K562 (cell line): ENCODE measurements around the gene GAB2. TPM values are rescaled to one million over a fixed set of nuclear protein-coding genes. Genes with fewer than 3 reads are reported as not detected.

ENCODE experiments used
- ATAC-seq: fragments of 200-7000 bp; cut with Tn5 transposase; 3 replicates; pipeline ENCODE4 v1.9.1; 2020; ENCODE audit warnings: moderate library complexity
- BruUV-seq: library from RNA; stranded (reverse); fragments of 400-500 nt; replicated peaks from 2 replicates; lab custom pipeline; 2021; lab: Mats Ljungman, UMichigan
- CTCF ChIA-PET: fragments of 300-600 bp; formaldehyde crosslinking; extraction: SDS; loops from one replicate; lab custom pipeline; 2021; ENCODE audit warnings: low intra/inter-chr PET ratio; lab: Yijun Ruan, JAX
- POLR2A ChIA-PET: fragments of 300-600, 350-650 bp; sonication (Branson Sonifier 250); formaldehyde crosslinking; extraction: SDS; loops from one replicate; lab custom pipeline; 2021; ENCODE audit warnings: antibody characterized with exemption, inconsistent platforms; lab: Yijun Ruan, JAX
- DNase-seq, 4 experiments: peaks; one replicate each; pipeline versions ENCODE4 v3.0.0 to v3.0.0-alpha.2; 2011 to 2018; ENCODE audit warnings: low spot score in 3 of 4, mixed read lengths in 3 of 4; ENCODE audit errors: extremely low read depth in 1 of 4
- FAIRE-seq: peaks from 2 replicates; lab custom pipeline; 2011; peaks lifted over from hg19 to GRCh38; lab: Jason Lieb, UNC
- H2AFZ ChIP-seq: 2 replicates; pipeline ENCODE4 v1.6.0; 2011; ENCODE audit warnings: low read depth, low read length, control low read depth, inconsistent platforms
- H3K27ac ChIP-seq: fragments of 200-600 bp; 3 replicates; pipeline ENCODE4 v1.8.0; 2011; ENCODE audit warnings: low read depth, mild to moderate bottlenecking, control low read depth, inconsistent platforms, low read length, moderate library complexity, mixed read lengths; ENCODE audit errors: extremely low read depth
- H3K27me3 ChIP-seq, 2 experiments: fragments of 300-600 bp in 1 of 2; 2 replicates in 1 of 2; 3 replicates in 1 of 2; pipeline versions ENCODE4 v1.6.0 to v1.8.0; 2011; ENCODE audit warnings: inconsistent platforms in 2 of 2, low read length in 2 of 2, mild to moderate bottlenecking in 1 of 2, mixed read lengths in 1 of 2, moderate library complexity in 1 of 2; ENCODE audit not compliant: control insufficient read depth in 2 of 2, insufficient read depth in 2 of 2
- H3K36me3 ChIP-seq: fragments of 300-600 bp; 3 replicates; pipeline ENCODE4 v1.8.0; 2011; ENCODE audit warnings: mild to moderate bottlenecking, low read length, inconsistent platforms; ENCODE audit not compliant: control insufficient read depth, insufficient read depth
- H3K4me1 ChIP-seq, 2 experiments: fragments of 200-600 bp in 1 of 2; replicated peaks in 1 of 2; 2 replicates in 1 of 2; 3 replicates in 1 of 2; pipeline versions ENCODE4 v1.5.1 to v1.8.0; 2011; ENCODE audit warnings: inconsistent platforms in 2 of 2, low read length in 2 of 2, mild to moderate bottlenecking in 1 of 2, mixed read lengths in 1 of 2, moderate library complexity in 1 of 2; ENCODE audit not compliant: control insufficient read depth in 2 of 2, insufficient read depth in 2 of 2
- H3K4me2 ChIP-seq: 2 replicates; pipeline ENCODE4 v1.6.1; 2011; ENCODE audit warnings: low read length, control low read depth, inconsistent platforms, mixed read lengths; ENCODE audit not compliant: insufficient read depth
- H3K4me3 ChIP-seq: fragments of 200-600 bp; sonication (generic), shearing (Covaris generic); 2 replicates; pipeline ENCODE4 v1.5.1; 2016; ENCODE audit warnings: control low read depth, inconsistent platforms
- H3K79me2 ChIP-seq: fragments of 200-600 bp; 3 replicates; pipeline ENCODE4 v1.8.0; 2011; ENCODE audit warnings: low read length, inconsistent platforms; ENCODE audit not compliant: control insufficient read depth, insufficient read depth
- H3K9ac ChIP-seq, 2 experiments: 2 replicates each; pipeline versions ENCODE4 v1.6.0 to v1.6.1; 2011; ENCODE audit warnings: low read depth in 2 of 2, low read length in 2 of 2, control low read depth in 1 of 2, inconsistent platforms in 1 of 2, mild to moderate bottlenecking in 1 of 2, mixed read lengths in 1 of 2; ENCODE audit not compliant: insufficient read depth in 1 of 2
- H3K9me1 ChIP-seq: one replicate; pipeline ENCODE4 v1.6.0; 2011; ENCODE audit warnings: inconsistent platforms, mild to moderate bottlenecking, low read length, moderate library complexity; ENCODE audit not compliant: control insufficient read depth, insufficient read depth
- H3K9me3 ChIP-seq: replicated peaks from 2 replicates; pipeline ENCODE4 v1.5.1; 2011; ENCODE audit warnings: low read depth, low read length, inconsistent platforms; ENCODE audit not compliant: control insufficient read depth, insufficient read depth
- H4K20me1 ChIP-seq: replicated peaks from 2 replicates; pipeline ENCODE4 v1.6.1; 2011; ENCODE audit warnings: low read length, inconsistent platforms, mixed read lengths; ENCODE audit not compliant: control insufficient read depth, insufficient read depth
- CEBPB ChIP-seq: fragments of 450-650 bp; IDR thresholded peaks from 2 replicates; pipeline ENCODE4 v1.6.1; 2016; ENCODE audit warnings: missing genetic modification characterization, missing compliant biosample characterization
- EP300 ChIP-seq: IDR thresholded peaks from 2 replicates; pipeline ENCODE4 v1.6.1; 2012; ENCODE audit warnings: low read length, improper control_type of control experiment
- HMG20B ChIP-seq: fragments of 250-450 bp; sonication (Bioruptor Pico); IDR thresholded peaks from 2 replicates; pipeline ENCODE4 v1.5.0; 2021; ENCODE audit warnings: mild to moderate bottlenecking
- HMGN3 ChIP-seq: IDR thresholded peaks from 2 replicates; pipeline ENCODE4 v1.6.1; 2011; ENCODE audit warnings: borderline replicate concordance, low read depth, mild to moderate bottlenecking, mixed read lengths, low read length; ENCODE audit not compliant: insufficient read length; ENCODE audit errors: extremely low read depth
- L3MBTL2 ChIP-seq: fragments of 450-650 bp; IDR thresholded peaks from 2 replicates; pipeline ENCODE4 v1.6.1; 2016; ENCODE audit warnings: mild to moderate bottlenecking, moderate library complexity
- MAZ ChIP-seq, 2 experiments: fragments of 450-650 bp in 1 of 2; sonication (generic) in 1 of 2; formaldehyde crosslinking; IDR thresholded peaks in 1 of 2; conservative IDR thresholded peaks in 1 of 2; 2 replicates each; pipeline versions ENCODE4 v1.4.0 to v1.5.0; 2020; ENCODE audit warnings: mild to moderate bottlenecking in 1 of 2, missing genetic modification reagents in 1 of 2
- MEF2A ChIP-seq: IDR thresholded peaks from 2 replicates; pipeline ENCODE4 v1.6.1; 2011; ENCODE audit warnings: low read depth, mild to moderate bottlenecking, low read length, moderate library complexity; ENCODE audit not compliant: control insufficient read depth
- SIRT6 ChIP-seq: IDR thresholded peaks from one replicate; pipeline ENCODE4 v1.6.1; 2012; ENCODE audit warnings: low read depth, mild to moderate bottlenecking, control low read depth, inconsistent platforms, low read length, moderate library complexity
- SP1 ChIP-seq: sonication (generic); formaldehyde crosslinking; IDR thresholded peaks from 2 replicates; pipeline ENCODE4 v1.8.1; 2022; ENCODE audit warnings: mild to moderate bottlenecking, missing genetic modification reagents
- ZNF77 ChIP-seq: fragments of 250-450 bp; sonication (Bioruptor Pico); IDR thresholded peaks from 2 replicates; pipeline ENCODE4 v1.5.0; 2020
- WGBS: fragments of 100-300 bp; shearing (Covaris generic); methylation state at CpG from one replicate; pipeline ENCODE4 v1.1.6; 2016; ENCODE audit warnings: low coverage, mixed read lengths; ENCODE audit not compliant: insufficient coverage; ENCODE audit errors: missing lambda C conversion rate; 5-methylcytosine and 5-hydroxymethylcytosine counted together
- in situ Hi-C: fragments of 300-500 bp; cut with MboI; formaldehyde crosslinking; loops from 4 replicates; pipeline ENCODE4 v1.15.0; 2018; ENCODE audit warnings: inconsistent platforms, mixed read lengths
- intact Hi-C: fragments of 100-400 bp; cut with micrococcal nuclease; formaldehyde crosslinking; loops from 2 replicates; pipeline ENCODE4 v1.14.2; 2022
- polyA plus RNA-seq, 8 experiments: library from polyadenylated mRNA; depleted of rRNA in 4 of 8; stranded (reverse) in 5 of 8; unstranded in 3 of 8; fragments of >200 nt; fragmentation: Nextera tagmentation in 2 of 8; fragmentation: Illumina TruSeq in 1 of 8; extraction: Ambion mirVana in 2 of 8; extraction: Trizol in 1 of 8; gene quantifications; 2 replicates each; pipeline versions ENCODE4 v1.2.1 to v1.2.3, GENCODE V29; 2011 to 2014; ENCODE audit warnings: inconsistent platforms in 1 of 8, missing spikeins in 1 of 8
- total RNA-seq, 7 experiments: library from RNA; depleted of rRNA in 6 of 7; stranded (reverse); fragments of >200 nt in 6 of 7; fragmentation: Illumina TruSeq in 2 of 7; extraction: Trizol in 2 of 7; gene quantifications; 2 replicates each; pipeline versions ENCODE4 v1.2.1 to v1.2.3, GENCODE V29; 2011 to 2021; ENCODE audit warnings: low replicate concordance in 1 of 7
- TF ChIP-seq, protein P1 (sequence below): fragments of 450-650 bp; IDR thresholded peaks from 2 replicates; pipeline ENCODE4 v1.6.1; 2016; ENCODE audit warnings: mild to moderate bottlenecking, moderate library complexity

GAB2 gene
- total and polyA plus RNA-seq, 9 of the 15 experiments (the other 6 are each of a cell fraction or from before 2014, with no cell fraction given) = 2.3 to 35.2 (median 16.1) TPM

DNA sequence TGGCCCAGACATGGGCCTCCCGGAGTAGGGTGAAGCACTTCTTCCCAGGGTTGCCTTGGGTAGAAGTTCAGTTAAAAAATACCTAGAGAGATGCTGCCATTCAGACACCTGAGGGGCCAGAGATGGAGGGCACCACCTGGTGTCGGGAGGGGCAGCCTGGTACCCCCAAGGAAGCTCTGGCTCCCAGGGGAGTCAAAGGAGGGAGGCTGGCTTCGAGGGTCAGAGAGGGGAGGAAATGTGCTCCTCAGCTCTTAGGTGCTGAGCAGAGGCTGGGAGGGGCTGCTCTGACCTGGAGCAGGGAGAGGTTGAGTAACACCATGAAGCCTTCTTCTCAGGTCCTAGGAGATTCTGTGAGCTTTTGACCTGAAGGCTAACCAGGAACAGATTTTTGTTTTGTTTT lies 227.8 kb downstream of the GAB2 start:
- Histone ChIP-seq H3K9ac (peak overlapping the region in 1 of 2 experiments; percentile 90; a peak in 1 of 4 replicates), H3K27ac (no peak overlapping the region), H3K36me3 (no peaks in the 10 kb centered on the region; the same call in 2 of the 3 replicates), H3K9me1 (no peaks in the 10 kb centered on the region), H3K27me3 (no peaks in the 10 kb centered on the region), H3K9me3 (no peaks in the 10 kb centered on the region), H3K4me2 (no peak overlapping the region), H3K79me2 (peaks cover 15% of the 10 kb centered on the region), H3K4me1 (peaks cover 41 to 46% of the 10 kb centered on the region in 2 experiments), H4K20me1 (no peaks in the 10 kb centered on the region; the same call in 1 of the 2 replicates), H2AFZ (no peak overlapping the region), H3K4me3 (no peak overlapping the region)
- DNase-seq = peak in 1 of 4 experiments; percentile 30
- ChIA-PET CTCF (no interaction called here), POLR2A (interaction anchor here (0.6 to 1.5 kb wide), 4 partner anchors 9 to 225 kb away, joined by 3 to 4 read pairs (median 3); no protein-coding TSS in a partner anchor)
- ATAC-seq = no peak
- 41% methylated on average over 3 of the region's 3 CpGs for WGBS
- BruUV-seq = no TSS peak
- FAIRE-seq = no peak
- in situ Hi-C loops = no loop called here
- intact Hi-C loops = loop anchor here (5.0 kb wide), 2 partner anchors 43 to 138 kb away; no protein-coding TSS in a partner anchor
- TF ChIP-seq MAZ (CRISPR knock-in tag; conservative IDR thresholded peaks at IDR 0.05 in 1 of 2, IDR thresholded peaks at IDR 0.05 in 1 of 2) = no peak
- no peak for TF ChIP-seq HMGN3
- TF ChIP-seq L3MBTL2 = peak; percentile 49
- TF ChIP-seq SP1 (CRISPR knock-in tag) = no peak
- TF ChIP-seq HMG20B (CRISPR knock-in tag) = no peak
- no peak for TF ChIP-seq MEF2A
- peak; percentile 32; the same call in 1 of the 2 replicates for TF ChIP-seq CEBPB (tag)
- no peak for TF ChIP-seq EP300
- TF ChIP-seq, protein P1, sequence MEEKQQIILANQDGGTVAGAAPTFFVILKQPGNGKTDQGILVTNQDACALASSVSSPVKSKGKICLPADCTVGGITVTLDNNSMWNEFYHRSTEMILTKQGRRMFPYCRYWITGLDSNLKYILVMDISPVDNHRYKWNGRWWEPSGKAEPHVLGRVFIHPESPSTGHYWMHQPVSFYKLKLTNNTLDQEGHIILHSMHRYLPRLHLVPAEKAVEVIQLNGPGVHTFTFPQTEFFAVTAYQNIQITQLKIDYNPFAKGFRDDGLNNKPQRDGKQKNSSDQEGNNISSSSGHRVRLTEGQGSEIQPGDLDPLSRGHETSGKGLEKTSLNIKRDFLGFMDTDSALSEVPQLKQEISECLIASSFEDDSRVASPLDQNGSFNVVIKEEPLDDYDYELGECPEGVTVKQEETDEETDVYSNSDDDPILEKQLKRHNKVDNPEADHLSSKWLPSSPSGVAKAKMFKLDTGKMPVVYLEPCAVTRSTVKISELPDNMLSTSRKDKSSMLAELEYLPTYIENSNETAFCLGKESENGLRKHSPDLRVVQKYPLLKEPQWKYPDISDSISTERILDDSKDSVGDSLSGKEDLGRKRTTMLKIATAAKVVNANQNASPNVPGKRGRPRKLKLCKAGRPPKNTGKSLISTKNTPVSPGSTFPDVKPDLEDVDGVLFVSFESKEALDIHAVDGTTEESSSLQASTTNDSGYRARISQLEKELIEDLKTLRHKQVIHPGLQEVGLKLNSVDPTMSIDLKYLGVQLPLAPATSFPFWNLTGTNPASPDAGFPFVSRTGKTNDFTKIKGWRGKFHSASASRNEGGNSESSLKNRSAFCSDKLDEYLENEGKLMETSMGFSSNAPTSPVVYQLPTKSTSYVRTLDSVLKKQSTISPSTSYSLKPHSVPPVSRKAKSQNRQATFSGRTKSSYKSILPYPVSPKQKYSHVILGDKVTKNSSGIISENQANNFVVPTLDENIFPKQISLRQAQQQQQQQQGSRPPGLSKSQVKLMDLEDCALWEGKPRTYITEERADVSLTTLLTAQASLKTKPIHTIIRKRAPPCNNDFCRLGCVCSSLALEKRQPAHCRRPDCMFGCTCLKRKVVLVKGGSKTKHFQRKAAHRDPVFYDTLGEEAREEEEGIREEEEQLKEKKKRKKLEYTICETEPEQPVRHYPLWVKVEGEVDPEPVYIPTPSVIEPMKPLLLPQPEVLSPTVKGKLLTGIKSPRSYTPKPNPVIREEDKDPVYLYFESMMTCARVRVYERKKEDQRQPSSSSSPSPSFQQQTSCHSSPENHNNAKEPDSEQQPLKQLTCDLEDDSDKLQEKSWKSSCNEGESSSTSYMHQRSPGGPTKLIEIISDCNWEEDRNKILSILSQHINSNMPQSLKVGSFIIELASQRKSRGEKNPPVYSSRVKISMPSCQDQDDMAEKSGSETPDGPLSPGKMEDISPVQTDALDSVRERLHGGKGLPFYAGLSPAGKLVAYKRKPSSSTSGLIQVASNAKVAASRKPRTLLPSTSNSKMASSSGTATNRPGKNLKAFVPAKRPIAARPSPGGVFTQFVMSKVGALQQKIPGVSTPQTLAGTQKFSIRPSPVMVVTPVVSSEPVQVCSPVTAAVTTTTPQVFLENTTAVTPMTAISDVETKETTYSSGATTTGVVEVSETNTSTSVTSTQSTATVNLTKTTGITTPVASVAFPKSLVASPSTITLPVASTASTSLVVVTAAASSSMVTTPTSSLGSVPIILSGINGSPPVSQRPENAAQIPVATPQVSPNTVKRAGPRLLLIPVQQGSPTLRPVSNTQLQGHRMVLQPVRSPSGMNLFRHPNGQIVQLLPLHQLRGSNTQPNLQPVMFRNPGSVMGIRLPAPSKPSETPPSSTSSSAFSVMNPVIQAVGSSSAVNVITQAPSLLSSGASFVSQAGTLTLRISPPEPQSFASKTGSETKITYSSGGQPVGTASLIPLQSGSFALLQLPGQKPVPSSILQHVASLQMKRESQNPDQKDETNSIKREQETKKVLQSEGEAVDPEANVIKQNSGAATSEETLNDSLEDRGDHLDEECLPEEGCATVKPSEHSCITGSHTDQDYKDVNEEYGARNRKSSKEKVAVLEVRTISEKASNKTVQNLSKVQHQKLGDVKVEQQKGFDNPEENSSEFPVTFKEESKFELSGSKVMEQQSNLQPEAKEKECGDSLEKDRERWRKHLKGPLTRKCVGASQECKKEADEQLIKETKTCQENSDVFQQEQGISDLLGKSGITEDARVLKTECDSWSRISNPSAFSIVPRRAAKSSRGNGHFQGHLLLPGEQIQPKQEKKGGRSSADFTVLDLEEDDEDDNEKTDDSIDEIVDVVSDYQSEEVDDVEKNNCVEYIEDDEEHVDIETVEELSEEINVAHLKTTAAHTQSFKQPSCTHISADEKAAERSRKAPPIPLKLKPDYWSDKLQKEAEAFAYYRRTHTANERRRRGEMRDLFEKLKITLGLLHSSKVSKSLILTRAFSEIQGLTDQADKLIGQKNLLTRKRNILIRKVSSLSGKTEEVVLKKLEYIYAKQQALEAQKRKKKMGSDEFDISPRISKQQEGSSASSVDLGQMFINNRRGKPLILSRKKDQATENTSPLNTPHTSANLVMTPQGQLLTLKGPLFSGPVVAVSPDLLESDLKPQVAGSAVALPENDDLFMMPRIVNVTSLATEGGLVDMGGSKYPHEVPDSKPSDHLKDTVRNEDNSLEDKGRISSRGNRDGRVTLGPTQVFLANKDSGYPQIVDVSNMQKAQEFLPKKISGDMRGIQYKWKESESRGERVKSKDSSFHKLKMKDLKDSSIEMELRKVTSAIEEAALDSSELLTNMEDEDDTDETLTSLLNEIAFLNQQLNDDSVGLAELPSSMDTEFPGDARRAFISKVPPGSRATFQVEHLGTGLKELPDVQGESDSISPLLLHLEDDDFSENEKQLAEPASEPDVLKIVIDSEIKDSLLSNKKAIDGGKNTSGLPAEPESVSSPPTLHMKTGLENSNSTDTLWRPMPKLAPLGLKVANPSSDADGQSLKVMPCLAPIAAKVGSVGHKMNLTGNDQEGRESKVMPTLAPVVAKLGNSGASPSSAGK = 0 out of 2 replicates have a peak, but pooled peaks have one; percentile 20
- no peak for TF ChIP-seq ZNF77 (CRISPR knock-in tag)
- TF ChIP-seq SIRT6 = no peak
